GM10847 (cell line): Measurements from ENCODE around the gene SMIM36.

Experiments used
- POLR2A ChIP-seq: IDR thresholded peaks from 2 replicates; pipeline ENCODE4 v1.6.1; 2011; ENCODE audit not compliant: insufficient read length; ENCODE audit errors: extremely low read depth

The SMIM36 gene

GRCh38 chr17:55416470-55417052, 94.7 kb downstream of the SMIM36 start:
- TF ChIP-seq POLR2A: no peak

- TF ChIP-seq POLR2A: no peak
These were observed 95.3 kb downstream of the SMIM36 start for GRCh38 chr17:55416000-55416399.

GRCh38 chr17:55414983-55415382, 96.3 kb downstream of the SMIM36 start:
- TF ChIP-seq POLR2A: no peak

GRCh38 chr17:55413825-55414489, 97.3 kb downstream of the SMIM36 start:
- TF ChIP-seq POLR2A: no peak

GRCh38 chr17:55411463-55411855, 99.8 kb downstream of the SMIM36 start:
- TF ChIP-seq POLR2A: no peak

- TF ChIP-seq POLR2A: no peak
These were observed 100.4 kb downstream of the SMIM36 start for GRCh38 chr17:55410722-55411462.

- no peak for TF ChIP-seq POLR2A
These were observed 102.0 kb downstream of the SMIM36 start for GRCh38 chr17:55409030-55409800.

GRCh38 chr17:55407641-55408566, 103.3 kb downstream of the SMIM36 start:
- TF ChIP-seq POLR2A: no peak

GRCh38 chr17:55405600-55405999, 105.7 kb downstream of the SMIM36 start:
- TF ChIP-seq POLR2A: no peak

GRCh38 chr17:55402374-55402773, 108.9 kb downstream of the SMIM36 start:
- TF ChIP-seq POLR2A: no peak
